HG03442 (cell line): Measurements from ENCODE around the gene NCR3LG1.

ENCODE experiments used
- ATAC-seq: cut with Tn5 transposase; IDR thresholded peaks from one replicate; pipeline ENCODE4 v1.9.1; 2021; ENCODE audit warnings: mild to moderate bottlenecking, moderate library complexity; ENCODE audit not compliant: unreplicated experiment

Gene NCR3LG1, protein sequence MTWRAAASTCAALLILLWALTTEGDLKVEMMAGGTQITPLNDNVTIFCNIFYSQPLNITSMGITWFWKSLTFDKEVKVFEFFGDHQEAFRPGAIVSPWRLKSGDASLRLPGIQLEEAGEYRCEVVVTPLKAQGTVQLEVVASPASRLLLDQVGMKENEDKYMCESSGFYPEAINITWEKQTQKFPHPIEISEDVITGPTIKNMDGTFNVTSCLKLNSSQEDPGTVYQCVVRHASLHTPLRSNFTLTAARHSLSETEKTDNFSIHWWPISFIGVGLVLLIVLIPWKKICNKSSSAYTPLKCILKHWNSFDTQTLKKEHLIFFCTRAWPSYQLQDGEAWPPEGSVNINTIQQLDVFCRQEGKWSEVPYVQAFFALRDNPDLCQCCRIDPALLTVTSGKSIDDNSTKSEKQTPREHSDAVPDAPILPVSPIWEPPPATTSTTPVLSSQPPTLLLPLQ

DNA sequence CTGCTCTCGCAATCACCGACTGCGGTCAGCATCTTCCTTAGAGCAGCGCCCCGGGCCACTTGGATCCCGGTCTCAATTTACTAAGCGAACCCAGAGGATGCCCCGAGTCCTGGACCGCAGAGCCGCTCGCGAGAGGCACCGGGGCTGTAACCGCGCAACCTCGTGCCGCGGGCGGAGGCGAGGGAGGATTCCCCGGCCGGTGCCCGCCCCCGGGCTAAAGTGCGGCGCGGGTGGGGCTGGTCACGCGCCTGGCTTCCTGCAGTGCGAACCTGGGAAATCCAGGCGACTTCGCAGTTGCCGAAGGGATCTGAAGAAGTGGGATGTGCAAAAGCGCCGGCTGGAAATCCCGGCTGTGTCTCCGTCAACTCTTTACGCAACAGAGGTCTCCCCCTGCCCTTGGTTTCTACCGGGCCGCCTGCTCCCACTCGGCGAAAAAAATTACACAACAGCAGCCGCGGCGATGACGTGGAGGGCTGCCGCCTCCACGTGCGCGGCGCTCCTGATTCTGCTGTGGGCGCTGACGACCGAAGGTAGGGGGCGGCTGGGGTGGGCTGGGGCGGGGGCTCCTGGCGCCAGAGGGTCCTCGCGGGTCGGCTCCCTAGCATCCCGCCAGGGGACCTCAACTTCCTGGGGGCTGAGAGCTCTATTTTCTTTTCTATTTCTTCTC is at the start of gene NCR3LG1:
Gene NCR3LG1 (plus strand): TSS at position 291 of the 667 bp plus-strand sequence. CDS start 170 bp downstream, at position 461.
- peak; percentile 34 for ATAC-seq

DNA sequence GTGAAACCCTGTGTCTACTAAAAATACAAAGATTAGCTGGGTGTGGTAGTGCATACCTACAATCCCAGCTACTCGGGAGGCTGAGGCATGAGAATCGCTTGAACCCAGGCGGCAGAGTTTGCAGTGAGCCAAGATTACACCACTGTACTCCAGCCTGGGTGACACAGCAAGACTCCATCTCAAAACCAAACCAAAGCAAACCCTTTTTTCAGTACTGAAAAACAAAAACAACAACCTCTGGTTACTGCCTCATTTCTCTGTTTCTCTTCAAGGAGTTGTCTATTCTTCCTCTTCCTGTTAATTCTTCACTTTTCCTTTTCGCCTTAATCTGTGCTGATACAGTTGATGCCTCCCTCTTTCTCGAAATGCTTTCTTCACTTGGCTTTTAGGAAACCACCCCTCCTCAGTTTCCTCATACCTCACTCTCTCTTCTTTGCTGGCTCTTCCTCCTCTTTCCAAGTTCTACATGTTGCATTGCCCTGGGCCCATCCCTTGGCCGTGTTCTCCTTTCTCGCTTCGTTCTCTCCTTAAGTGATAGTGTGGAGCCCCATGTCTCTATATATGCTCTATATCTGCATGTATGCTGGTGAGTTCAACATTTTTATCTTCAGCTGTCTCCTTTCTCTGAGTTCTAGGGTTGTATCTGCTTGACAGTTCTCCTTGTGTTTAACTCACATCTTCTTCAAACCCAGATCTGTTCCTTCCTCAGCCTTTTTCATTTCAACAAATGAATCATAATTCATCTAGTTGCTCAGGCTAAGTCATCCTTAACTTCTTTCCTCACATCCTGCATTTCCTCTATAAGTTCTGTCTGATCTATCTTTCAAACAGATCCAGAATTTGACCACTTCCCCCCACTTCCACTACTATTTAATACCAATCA is 38.0 kb upstream of the NCR3LG1 start:
- no peak for ATAC-seq

GRCh38 chr11:17314232-17314547 is 37.4 kb upstream of the NCR3LG1 start:
- no peak for ATAC-seq

GRCh38 chr11:17314904-17315426 is 36.6 kb upstream of the NCR3LG1 start:
- no peak for ATAC-seq

DNA sequence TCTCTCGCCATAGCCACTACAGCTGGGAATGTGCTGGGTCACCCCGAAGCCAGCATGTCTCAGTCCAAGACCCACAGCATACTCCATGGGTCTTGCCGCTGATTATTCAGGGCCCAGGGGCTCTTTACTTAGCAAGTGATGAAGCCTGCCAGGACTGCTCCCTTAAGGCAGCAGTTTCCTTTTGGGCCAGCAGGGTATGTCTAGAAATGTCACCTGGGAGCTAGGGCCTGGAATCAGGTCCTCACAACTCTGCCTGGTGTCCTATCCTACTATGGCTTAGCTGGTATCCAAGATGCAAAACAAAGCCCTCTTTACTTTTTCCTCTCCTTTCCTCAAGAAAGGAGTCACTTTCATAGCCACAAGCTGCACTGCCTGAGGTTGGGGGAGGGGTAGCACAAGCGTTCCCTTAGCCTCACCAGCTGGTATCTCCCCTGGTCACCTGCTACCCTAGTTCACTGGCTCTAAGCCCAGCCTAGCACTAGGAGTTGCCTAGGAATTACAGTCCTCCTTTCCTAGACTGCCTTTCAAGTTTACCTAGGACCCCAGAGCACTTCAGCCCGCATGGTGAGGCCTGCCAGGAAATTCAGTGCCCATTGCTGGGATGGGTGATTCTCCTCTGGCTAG is 22.6 kb upstream of the NCR3LG1 start:
- no peak for ATAC-seq

GRCh38 chr11:17331669-17332068 is 19.9 kb upstream of the NCR3LG1 start:
- ATAC-seq, result no peak

DNA sequence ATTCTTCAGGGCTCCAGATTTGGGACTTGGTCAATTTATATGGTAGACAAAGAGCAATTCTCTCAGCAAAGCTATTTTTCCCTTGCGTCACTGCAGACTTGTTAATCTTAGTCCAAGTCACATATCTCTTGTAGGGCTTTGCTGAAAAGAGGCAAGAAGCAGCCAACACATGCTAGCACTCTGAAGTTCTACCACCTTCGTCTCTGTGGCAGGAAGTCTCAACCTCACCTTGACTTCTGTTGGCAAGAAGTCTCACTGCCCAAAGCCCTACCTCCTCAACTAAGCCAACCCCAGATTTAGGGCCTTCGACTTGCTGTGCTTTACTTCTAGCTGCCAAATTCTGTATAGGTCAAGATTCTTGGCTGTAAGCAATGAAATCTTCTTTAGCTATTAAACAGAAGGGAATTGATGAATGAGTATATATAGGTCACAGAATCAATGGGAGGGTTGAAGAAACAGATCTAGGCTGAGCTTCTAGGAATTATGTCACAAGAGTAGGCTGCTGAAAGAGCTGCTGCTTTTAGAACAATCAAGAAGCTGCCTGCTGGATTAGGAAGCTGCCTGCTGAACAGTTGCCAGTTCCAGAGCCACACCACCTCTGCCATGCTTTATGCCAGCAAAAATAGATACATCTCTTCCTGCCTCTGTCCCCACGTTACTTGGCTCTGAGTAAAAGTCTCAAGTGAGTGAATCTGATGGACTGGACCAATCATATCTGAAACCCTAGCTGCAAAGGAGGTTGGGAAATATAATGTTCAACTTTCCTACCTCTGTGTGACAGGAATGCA is 17.6 kb upstream of the NCR3LG1 start:
- ATAC-seq, result no peak

DNA sequence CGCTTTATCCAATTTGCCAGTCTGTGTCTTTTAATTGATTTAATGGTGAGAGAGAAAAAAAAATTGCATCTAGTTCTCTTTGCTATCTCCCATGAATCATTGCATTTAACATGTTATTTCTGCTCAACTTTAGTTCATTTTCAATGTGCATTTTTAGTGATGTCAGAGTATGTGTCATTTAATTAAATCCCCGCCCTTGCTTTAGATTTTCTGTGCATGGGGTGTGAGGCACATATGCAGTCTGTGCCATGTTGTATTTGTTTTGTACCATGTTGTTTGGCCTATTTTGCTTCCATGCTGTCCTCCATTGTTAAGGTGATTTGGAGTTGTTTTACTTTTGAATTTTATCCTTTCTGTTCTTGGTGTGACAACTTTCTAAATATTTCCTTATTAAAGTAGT is 8.3 kb upstream of the NCR3LG1 start:
- no peak for ATAC-seq

DNA sequence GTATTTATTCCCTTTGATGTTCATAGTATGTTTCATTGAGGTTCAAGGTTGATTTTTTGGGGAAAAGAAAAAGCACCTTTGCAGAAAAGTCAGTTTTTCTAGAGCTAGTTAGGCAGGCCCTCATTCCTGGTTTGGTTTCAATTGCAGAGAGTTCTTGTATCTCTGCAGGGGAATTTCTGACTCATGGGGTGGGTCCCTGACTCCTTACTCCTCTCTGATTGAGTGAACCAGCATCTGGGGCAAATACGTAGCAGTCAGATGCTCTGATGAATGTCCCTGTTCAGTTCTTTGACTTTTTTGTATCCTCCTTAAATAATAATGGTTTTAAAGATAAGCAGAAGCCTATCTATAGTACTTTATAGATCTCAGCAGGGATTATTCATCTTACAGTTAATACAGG is 7.7 kb upstream of the NCR3LG1 start:
- ATAC-seq, result no peak

DNA sequence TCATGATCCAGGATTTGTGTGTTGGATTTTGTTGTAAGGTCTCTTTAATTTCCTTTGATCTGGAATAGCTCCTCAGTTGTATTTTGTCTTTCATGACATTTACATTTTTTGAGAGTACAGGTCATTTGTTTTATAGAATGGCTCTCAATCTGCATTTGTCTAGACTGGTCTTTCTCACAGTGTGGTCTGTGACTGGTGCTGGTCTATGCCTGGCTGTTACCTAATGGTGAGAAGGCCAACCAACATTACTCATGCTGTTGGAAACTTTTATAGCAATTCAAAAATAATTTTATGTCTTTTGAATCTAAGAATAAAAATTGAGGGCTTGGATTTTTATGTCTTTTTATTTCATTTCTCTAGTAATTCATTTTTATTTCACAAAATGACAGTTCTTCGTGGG is 3.9 kb upstream of the NCR3LG1 start:
- ATAC-seq, result no peak

- ATAC-seq, result no peak
These were observed 987 bp upstream of the NCR3LG1 start for GRCh38 chr11:17350455-17351171.

DNA sequence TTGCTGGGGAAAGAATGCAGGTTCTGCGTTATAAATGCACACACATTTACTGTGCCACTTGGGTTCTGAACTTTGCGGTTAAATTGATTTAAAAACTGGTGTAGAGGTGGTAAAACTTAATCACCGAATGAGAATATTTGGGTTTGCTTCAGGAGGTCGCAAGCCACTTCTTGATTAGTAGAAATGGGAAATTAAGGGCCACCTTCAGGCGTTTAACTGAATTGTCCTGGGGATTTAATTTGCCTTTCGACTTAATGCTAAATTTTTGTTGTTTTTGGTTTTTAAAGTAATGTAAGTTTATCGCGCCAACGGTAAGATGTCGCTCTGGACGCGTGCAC is 459 bp upstream of the NCR3LG1 start:
- no peak for ATAC-seq

GRCh38 chr11:17352950-17353820 is 1.6 kb downstream of the NCR3LG1 start:
- ATAC-seq, result peak; percentile 38

DNA sequence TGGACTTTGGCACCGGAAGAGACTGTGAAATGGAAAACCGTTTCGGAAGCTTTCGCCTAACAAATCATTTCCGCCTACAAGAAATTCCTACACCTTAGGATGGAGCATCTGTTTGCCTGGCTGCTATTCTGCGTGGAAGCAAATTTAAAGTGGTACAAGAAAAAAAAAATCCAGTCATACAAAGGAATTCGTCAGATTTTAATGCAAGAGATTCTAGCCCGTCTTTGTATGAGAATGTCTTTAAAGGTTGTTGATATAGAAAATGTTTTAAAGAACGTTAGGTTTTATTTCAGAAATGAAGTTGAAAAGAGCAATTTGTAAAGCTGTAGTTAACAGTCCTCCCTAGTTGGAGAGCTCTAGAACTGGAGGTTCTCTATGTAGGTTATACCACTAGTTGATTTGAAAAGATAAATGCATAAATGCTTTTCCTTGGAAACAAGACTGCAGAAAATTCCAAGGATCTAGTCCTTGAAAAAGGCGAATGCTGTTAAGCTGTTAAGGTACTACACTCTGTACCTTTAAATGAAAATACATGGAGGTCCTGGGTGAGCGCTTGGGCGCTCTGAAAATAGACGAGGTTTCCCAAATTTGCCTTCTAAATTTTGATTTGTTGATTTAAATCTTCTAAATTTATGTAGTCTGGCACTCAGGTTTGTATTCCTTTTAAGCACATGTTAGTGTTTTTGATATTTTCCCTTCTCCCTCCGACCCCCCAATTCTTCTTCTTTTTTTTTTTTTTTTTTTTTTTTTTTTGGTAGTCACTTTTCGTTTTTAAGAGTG is 2.4 kb downstream of the NCR3LG1 start:
- no peak for ATAC-seq

- ATAC-seq, result peak; percentile 53
These were observed 3.0 kb downstream of the NCR3LG1 start for GRCh38 chr11:17354601-17354991.

DNA sequence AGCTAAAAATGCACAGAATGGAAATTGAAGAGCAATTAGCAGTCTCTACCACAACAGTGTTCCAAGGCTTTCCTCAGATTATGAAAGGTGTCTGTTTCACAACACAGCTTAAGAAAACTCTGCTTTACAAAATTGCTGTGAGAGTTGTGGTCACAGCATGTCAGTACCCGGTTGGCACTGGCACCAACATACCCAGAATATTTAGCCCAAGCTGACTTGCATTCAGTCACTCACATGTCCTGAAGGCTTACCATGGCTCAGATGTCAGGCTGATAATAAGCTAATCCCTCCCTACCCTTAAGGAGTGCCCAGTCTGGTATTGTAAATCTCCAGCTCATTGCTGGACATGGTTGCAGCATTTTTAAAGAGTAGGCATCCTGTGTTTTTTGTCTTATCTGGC is 14.9 kb downstream of the NCR3LG1 start:
- ATAC-seq, result no peak

DNA sequence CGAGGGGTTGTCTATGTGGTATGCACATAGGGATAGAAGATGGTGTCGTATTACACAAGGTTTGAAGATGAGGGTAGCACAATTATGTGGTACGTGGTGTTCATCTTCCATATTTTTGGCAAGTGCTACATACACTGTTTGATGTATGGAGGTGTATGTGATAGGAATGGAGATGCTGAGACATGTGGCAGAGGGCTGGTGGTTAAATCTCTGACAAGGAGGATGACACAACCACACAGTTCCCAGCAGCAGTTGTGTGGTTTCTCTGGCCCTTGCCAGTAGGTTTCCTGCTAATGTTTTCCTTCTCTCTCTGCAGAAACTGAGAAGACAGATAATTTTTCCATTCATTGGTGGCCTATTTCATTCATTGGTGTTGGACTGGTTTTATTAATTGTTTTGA is 17.0 kb downstream of the NCR3LG1 start:
- ATAC-seq, result no peak

- no peak for ATAC-seq
These were observed 17.5 kb downstream of the NCR3LG1 start for GRCh38 chr11:17369094-17369493.
